Measurements from ENCODE around the gene CMTM1.

CMTM1 gene, protein sequence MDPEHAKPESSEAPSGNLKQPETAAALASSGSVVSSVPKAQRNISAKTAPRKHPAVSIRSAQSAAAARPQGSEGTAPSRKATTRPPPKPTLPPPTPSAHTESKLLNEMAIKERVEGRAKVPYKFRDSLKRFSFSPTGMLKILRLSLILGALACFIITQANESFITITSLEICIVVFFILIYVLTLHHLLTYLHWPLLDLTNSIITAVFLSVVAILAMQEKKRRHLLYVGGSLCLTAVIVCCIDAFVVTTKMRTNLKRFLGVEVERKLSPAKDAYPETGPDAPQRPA

DNA sequence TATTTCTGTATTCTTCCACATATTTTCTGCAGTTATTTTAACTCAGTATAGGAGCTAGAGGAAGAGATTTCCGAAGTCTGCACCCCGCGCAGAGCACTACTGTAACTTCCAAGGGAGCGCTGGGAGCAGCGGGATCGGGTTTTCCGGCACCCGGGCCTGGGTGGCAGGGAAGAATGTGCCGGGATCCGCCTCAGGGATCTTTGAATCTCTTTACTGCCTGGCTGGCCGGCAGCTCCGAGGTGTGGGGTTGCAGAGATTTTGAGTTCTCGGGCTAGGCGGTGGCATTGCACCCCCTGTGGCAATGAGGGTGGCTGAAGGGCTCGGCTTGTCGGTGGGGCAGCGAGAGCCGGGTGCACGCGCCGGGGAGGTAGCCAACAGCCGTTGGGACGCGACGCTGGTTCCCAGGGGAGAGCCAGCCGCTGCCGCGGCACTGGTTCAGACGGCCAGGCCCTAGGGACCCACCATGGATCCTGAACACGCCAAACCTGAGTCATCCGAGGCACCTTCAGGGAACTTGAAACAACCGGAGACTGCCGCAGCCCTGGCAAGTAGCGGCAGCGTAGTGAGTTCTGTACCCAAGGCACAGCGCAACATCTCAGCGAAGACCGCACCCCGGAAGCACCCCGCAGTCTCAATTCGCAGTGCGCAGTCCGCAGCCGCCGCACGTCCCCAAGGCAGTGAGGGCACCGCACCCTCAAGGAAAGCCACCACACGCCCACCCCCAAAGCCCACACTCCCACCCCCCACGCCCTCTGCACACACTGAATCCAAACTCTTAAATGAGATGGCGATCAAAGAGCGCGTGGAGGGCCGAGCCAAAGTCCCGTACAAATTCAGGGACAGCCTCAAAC is at the start of gene CMTM1:
CMTM1 (plus strand) TSS at position 389 of the 851 bp plus-strand sequence; CDS start at position 464, 75 bp downstream.
- no peak for DNase-seq

DNA sequence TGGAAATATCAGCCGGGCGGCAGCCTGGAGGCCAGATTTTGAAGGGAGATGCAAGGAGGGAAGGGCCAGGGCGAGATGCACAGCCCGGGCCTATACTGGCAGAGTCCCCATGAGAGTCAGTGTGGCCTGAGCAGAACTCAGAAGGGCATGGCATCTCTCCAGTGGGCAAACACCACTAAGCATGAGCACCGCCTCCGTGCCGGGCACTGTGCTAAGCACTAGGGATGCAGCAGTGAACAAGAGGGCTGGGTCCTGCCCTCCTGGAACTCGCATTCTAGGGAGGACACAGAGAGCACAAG is 49.8 kb upstream of the CMTM1 start:
- no peak for DNase-seq

DNA sequence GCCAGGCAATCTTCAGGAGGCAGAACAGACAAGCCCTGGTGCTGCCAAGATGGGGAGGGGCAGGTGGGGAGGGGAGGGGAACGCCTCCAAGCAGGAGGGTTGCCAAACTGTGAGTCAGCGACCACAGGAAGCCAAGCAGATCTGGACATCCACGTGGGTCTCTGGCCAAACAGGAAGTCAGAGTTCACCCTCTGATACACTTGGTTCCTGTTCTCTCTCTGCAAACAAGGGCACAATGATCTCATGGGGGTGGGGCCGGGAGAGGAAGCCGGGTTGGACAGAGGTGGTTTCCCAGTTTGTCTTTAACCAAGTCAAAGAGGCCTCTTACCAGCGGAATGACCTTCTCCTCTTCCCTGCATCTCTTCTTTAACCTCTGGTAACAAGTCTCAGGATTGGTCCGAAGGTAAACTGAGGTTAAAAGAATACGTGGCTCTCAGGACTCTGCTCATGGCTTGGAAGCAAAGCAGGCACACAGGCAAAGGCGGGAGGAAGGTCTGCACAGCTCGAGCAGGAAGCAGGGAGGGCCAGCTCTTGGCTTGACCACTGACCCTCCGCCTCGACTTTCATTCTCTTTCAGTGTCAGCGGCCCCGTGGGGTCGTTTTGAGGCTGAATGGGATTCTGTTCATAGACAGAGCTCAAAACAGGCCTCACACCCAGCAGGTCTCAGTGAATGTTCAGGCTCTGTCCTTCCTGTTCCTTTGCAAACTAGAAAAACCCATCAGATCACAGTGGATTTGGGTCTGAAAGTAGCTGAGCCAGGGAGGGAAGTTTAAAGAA is 49.2 kb upstream of the CMTM1 start:
- no peak for DNase-seq

DNA sequence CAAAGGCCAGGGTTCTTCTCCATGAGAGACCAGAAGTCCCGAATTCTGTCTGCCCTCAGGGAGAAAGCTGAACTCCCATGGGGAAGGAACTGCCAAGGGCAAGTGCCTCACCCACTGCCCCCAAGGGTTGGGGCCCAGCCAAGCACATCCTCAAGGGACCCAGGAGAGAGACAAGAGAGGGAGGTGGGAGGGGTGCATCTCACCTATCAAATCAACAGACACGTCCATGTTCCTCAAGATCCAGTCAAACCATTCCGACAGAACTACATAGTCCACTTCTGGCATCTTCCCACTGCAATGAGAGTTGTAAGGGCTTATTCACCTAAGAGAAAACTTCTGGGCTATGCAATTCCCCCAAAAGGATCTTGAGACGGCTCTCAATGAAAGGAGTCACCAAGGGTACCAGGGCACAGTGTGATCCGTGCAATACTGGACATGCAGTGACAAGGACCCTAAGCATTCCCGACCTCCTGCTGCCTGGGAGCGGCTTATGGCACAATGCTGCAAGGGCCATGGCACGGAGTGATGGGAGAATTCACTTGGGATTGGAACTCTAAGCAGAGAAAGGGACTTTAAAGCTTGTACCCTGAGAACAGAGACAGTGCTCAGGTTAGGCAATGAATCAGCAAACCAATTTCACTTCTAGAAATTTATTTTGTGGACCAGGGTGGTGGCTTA is 48.5 kb upstream of the CMTM1 start:
- no peak for DNase-seq

DNA sequence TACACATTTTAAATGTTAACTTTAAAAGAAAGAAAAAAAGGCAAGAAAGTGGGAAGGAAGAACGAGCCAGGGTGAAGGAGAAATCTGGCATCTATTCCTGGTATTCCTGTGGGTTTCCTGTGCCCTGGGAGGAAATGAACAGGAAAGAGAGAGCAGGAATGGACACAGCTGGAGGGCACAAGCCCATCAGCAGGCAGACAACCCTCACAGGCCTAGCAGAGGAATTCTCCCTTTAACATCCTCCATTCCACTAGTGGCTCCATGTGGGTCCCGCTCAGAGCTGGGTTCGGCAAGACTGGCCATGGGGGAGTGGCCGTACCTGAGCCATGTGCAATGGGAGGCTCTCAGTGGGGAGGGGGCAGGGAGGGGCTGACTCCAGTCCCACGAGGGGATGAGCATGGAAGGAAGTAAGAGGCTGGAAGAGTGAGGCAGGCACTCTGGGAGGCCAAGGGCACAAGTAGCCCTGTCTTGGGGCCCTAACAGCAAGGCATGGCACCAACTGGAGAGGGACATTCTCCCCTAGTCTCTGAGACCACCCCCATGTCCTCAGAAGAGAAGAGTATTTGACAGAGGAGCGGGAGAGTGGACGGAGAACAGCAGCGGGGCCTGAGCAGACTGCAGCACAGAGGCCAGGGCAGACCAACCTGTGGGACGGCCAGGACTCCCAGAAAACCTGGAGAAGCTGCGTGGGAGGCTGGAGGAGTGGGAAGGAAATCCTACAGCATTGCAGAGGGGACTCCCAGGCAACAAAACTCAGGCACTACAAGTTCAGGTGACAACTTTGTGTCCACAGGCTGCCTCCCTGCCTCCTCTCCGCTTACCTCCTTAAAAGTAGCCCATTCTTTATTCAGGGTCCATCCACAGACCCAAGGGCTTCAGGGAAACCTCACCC is 46.5 kb upstream of the CMTM1 start:
- DNase-seq = no peak

DNA sequence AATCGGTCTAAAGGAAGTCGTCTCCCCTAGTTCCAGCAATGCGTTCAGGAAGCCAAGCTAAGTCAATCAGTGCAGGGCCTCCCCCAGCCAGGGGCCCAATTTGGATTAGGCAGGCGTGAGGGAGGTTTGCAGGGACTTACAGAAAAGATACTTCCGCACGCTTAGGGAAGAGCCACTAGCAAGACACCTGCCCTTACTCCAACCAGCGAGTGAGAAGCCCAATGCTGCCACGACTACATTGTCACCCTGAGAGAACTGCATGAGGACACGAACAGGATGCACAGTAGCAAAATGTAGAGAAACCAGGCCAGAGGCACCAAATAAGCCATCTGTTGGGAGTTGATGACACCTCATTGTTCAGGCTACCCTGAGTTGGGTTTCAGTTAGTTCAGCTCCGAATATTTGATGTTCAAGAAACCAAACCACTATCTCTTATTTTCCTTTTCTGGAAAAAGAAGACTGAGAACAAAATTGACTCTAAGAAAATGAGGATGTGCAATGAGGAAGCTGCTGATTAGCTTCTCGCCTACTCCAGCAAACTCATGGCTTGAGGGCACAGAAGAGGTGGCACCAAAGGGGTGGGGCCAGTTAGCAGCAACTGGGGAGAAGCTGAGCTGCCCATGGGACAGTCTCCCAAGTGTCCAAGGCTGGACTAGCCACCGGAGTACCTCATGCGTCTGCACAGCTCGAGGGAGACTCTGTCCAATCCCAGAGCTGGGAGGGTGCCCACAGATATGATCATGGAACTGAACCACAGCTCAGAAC is 45.7 kb upstream of the CMTM1 start:
- DNase-seq = no peak

DNA sequence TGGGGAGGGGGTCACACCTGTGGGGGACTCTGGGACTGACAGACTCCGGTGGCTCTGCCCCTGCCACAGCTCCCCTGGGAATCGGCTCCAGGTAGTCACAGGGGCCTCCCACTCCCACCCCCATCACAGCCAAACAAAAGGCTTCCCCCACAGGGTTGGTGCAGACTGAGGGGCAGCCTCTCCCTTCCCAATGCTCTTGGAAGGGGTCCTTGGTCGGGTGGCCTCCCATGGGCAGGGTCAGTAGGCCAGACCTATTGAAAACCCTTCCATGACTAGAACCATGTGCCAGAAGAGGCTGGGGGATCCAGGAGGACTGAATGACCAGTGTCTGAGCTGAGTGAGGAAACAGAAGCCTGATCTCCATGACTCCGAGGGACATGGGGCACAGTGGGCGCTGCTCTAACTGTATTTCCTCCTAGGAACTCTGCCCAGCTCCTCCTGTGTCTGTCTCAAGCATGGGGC is 45.0 kb upstream of the CMTM1 start:
- no peak for DNase-seq

DNA sequence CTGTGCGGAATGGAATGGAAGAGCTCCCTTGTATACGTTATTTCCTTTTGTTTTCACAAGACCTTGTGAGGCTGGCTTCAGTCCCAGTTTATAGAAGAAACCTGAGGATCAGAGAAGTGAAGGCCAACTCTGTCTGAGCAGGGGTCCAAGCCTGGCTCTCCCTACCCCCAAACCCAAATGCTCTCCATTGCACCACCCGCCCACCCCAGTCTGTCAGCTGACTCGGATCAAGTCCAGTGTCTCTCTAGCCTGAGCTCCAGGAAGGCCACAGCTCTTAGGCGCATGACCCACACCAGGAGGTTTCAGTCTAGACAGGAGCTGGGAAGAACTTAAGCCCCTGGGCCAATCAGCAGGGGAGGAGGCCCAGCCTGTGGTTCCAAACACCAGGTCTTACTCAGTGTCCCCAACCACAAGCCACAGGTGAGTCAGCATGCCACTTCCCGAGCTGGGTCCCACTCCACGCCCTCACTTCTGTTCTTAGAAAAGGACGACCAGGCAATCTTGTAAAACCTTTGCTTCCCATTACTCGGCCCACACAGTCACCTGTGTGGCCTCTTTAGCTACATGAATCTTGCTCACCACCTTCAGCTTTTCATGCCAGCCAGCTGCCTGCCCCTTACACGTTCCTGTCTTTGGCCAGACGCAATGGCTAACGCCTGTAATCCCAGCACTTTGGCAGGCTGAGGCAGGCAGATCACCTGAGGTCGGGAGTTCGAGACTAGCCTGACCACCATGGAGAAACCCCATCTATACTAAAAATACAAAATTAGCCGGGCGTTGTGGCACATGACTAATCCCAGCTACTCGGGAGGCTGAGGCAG is 44.1 kb upstream of the CMTM1 start:
- DNase-seq = no peak

DNA sequence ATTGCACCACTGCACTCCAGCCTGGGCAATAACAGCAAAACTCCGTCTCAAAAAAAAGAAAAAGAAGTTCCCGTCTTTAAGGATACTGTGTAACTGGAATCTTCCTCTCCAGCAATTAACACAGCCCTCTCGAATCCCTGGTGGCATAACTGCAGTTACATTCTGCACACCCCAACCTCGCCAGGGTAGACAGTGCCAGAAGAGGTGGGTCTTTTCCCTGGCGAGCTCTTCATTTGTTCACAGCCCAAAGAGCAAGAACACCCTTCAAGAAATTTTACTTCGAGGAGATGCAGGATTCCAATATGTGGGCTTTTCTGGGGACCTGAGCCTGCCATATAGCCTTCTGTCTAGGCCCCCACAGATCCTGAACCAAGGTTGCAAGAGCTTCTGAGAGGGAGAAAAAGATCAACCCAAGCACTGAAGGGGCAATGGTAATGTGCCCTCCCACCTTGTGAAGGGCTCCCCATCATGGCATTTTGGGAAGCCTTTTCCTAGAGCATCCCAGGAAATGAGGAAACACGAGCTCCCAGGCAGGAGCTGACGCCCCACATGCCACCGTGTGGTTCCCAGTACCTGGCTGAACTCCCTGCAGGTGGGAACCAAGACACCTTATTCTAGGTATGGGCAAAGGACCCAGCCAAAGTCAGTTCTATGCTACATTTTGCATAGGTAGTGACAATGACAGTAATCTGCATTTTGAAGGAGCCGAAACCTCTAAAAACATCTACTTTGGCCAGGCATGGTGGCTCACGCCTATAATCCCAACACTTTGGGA is 43.2 kb upstream of the CMTM1 start:
- no peak for DNase-seq

DNA sequence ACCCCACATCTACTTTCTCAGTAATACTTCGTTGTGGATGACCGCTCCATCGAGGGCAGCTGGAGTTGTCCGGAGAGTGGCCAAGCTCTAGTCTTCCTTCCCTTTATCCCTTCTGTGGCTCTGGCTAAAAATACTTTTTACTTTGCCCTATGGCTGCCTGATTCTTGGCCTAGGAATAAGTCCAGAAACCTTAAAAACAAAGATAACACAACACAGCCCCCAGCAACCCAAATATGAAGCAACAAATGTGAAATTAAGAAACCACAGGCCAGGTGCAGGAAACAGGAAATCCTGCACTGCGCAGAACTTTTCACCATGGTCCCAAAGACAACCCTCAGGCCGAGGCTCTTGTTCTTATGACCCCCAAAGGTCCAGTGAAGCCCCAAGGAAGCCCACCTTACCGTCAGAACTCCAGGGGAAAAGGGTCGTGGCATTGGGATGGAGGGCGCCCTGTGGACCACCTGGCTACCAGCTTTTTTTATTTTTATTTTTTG is 42.3 kb upstream of the CMTM1 start:
- DNase-seq = no peak

DNA sequence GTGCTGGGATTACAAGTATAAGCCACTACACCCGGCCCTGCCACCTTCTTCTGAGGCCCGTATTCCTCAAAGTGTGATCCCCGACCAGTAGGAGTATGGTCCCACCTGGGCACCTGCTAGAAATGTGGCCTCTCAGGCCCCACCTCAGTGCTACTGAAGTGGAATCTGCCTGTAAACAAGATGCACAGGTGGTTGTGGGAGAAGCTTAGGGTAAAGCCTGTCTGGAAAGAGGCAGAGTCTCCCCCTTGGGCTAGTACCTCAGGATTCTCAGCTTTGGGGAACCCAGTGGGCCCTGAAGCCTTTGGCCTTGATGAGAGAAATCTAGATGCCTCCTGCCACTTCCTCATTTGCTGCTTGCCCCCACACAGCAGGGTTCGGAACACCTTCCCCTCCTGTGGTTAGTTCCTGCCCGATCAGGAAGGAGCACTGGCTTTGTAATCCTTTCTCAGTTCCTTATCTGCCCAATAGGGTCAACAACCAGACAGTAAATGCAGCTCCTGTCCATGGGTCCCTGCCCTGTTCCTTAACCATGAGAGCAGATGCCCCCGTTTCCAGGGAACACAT is 41.6 kb upstream of the CMTM1 start:
- DNase-seq = no peak

DNA sequence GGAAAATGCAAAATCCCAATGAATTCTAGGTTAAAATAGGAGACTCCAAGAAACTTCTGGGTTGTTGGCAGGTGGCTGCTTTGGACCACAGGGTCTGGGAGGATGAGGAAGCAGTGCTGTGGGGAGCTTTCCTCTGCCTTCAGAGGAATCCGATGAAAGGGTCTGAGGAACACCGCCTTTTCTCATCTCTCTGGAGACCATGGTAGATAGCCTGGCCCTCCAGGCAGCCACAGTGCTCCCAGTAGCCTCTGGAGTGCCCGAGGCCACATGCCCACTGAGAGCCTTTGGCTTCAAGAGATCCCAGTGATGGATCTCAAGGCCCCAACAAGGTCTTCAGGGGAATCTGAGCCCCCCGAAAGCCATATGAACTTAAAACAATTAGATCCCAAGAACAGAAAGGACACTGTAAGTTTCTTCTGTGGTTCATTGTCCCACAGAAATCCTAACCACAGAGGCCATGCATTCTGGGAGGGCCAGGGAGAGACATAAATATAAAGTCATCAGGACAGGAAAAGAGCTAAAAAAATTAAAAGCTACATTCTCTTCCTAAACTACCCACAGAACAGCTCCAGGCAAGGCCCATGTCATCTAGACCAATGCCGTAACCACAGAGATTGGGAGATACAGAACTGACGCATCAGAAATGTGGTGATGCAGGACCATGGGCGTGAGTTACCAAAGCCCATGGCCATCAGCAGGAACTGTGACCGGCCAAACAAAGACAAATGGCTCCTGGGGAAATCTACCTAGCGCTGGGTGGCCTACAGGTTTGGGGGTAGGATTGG is 40.7 kb upstream of the CMTM1 start:
- no peak for DNase-seq

DNA sequence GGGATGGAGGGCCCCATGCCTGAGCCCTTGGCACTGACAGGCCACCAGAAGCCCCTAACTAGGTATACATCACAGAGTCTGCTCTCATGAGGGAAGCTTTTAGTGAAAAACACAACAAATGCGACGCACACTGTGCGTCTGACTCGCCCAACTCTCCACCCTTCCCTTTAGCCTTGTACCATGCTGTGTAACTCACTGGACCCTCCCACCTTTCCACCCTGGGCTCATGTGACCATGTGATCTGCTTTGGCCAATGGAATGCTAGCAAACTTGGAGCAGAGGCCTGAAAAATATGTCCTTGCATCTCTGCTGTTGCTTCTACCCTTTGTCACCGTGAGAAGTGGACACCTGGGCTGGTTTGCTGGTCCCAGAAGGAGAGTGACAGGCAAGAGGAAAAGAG is 37.9 kb upstream of the CMTM1 start:
- DNase-seq = no peak

DNA sequence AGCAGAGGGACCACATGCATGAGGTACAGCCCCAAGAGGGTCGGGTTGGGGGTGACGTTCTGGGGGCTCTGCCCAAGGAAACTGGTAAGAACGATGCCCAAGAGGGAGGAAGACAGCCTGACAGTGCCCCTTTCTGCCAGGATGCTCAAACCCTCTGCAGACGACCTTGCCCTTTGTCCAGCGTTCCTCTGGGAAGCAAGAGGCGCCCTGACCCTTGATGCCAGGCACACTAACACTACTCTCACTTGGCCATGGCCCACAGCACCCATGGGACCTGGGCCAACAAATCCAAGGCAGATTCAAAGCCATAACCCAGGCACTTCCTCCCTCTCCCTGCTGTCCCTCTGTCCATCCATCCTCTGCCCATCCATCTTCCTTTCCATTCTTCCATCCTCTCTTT is 36.8 kb upstream of the CMTM1 start:
- DNase-seq = no peak

DNA sequence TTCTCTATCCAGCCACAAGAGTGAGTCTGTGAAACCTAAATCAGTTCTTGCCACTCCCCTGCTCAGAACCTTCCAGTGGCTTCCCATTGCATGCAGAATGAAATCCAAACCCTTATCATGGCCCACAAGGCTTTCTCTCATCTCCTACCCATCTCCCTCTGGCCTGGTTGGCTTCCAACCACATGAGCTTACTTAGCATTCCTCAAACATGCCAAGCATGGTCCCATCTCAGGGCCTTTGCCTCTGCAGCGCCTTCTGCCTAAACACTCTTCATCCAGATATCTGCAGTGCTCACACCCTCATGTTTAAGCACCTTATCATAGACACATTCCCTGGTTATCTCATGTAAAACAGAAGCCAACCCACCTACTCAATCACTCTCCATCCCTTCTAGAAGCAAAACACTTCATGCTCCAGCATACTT is 31.9 kb upstream of the CMTM1 start:
- no peak for DNase-seq

DNA sequence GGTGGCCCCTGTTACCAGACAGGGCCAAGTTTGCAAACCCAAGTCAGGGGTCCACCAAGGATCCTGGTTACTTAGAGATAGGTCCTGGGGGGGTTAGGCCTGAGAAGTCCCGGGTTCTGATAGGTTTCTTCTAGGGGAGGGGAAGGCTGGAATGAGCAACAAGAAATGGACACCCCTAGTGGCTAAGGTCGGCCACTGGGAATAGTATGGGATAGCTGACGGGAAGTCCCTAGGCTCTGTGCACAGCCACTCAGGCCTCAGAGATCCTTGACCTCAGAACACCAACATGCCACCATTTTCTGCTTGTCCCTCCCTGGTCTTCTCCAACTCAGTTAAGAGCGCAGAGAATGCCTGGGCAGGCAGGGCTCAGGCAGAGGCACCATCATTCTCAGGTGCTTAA is 29.7 kb upstream of the CMTM1 start:
- no peak for DNase-seq

DNA sequence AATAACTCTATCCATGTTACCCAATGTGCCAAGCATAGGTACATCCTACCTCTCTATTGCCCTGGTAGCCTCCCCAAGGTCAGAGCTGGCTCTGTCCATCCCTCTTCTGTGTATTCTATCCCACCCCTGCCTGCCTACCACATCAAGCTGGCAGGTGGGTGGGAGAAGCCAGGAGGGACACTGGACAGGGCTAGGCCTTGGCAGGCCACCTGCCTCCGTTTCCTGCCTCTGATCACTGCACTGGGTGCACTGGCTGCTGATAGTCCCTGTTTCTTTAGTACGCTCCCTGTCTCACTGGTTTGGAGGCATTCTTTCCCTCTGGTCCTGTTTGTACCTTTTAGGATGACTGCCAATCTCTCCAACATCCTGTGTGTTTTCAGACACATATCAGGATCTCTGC is 29.0 kb upstream of the CMTM1 start:
- no peak for DNase-seq

DNA sequence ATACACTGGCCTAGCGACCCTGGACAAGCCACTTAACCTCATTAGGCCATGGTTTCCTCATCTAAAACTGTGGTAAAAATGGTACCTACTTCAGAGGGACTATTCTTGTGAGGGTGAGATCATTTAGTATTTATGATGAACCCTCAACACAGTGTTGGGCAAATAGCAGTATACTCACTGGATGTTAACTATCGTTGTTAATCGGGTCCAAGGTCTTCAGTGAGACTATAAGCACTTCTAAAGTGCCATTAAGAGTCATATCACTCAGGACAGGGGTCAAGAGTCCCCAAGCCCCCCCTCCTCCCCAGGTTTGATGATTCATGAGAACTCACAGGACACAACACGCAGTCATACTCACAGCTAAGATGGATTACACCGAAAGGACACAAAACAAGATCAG is 27.3 kb upstream of the CMTM1 start:
- DNase-seq = no peak

All from NCI-H2171 treated with DMSO at 0.1 percent for 48 hours (cell line).